ENCODE results near the gene FUNDC2.
A peak's percentile ranks its signal among the peaks of the same experiment; 100 is the strongest.

FUNDC2 gene

GRCh38 chrX:155070975-155071693 lies 44.5 kb downstream of the FUNDC2 start, which contains the start of the genes BRCC3, CMC4 and MTCP1:
BRCC3 (plus strand) TSS chrX:155071508; CDS start chrX:155071528, 20 bp downstream.
CMC4 (minus strand) TSS chrX:155071136; CDS start chrX:155064023, 7,113 bp downstream.
MTCP1 (minus strand) TSS chrX:155071136; CDS start chrX:155066010, 5,126 bp downstream.
- DNase-seq = peak; percentile 81

- no peak for DNase-seq
Measured at GRCh38 chrX:155071694-155072280, 45.1 kb downstream of the FUNDC2 start.

- DNase-seq = no peak
Measured at GRCh38 chrX:155086202-155086840, 59.7 kb downstream of the FUNDC2 start.

- DNase-seq = no peak
Measured at GRCh38 chrX:155086961-155087735, 60.5 kb downstream of the FUNDC2 start.

- DNase-seq = no peak
Measured at GRCh38 chrX:155094468-155095061, 67.9 kb downstream of the FUNDC2 start.

- no peak for DNase-seq
Measured at GRCh38 chrX:155105919-155106318, 79.3 kb downstream of the FUNDC2 start.

GRCh38 chrX:155108427-155108826 lies 81.8 kb downstream of the FUNDC2 start:
- no peak for DNase-seq
